Stimulated activated CD8-positive, alpha-beta memory T cell treated with anti-CD3 and anti-CD28 coated beads, Interleukin-2, amount 100 ng/mL, for 48 hours (primary cell): ENCODE measurements around the gene SNRNP27.

Source experiments
- DNase-seq, 2 donors: peaks; one replicate each; pipeline ENCODE4 v3.0.0-alpha.2; 2020; ENCODE audit warnings: low read depth in 2 of 2

The SNRNP27 gene

DNA sequence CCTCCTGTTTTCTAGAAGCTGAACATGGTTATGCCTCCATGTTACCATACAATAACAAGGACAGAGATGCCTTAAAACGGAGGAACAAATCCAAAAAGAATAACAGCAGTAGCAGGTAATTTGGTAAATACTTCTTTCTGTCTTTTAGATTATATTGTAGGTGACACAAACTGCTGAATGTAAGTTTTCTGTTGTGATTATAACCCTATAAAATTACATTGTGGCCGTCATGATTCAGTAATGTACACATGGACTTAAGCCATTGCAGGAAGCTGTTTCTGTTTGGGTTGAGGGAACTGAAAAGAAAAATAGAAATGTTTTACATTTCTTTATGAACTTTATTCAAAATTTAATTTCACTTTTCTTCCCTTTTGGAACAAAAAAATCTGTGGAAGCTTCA is 22.4 kb downstream of the SNRNP27 start:
- no peak for DNase-seq

DNA sequence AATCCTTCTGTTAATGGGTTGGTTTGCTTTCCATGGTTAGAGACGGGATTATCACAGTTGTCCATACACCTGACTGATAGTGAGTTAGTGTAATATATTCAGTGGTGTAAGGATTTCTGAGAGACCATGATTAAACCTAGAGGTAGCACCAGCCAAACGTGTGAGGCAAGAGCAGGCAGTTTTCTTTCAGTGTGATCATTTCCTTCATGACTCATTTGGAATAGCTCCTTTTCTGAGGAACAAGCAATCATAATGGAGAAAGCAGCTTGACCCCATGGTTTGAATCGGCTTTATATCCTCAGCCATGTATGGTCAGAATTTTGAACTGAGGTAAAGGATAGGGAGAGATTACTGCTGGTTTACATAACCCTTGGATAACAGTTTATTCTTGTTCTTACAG is 24.1 kb downstream of the SNRNP27 start:
- no peak for DNase-seq

DNA sequence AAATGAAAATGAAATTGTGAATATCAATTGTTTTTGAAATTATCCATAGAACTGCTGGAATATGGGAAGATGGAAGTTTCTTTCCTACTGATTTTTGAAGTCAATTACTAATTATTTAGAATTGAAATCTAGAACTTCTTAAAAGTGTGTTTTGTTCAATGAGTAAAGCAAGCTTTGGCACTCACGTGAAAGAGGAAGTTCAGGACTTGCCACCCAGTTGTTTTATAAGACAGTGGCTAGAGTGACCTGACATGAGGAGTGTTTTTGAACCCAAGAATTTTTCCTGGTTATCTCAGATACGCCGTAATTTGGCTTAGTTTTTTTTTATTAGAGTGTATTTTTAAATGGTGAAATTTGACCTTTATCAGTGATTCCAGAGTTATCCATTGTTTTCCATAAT is 24.6 kb downstream of the SNRNP27 start:
- no peak for DNase-seq

GRCh38 chr2:69923116-69923515 is 29.4 kb downstream of the SNRNP27 start:
- DNase-seq, result no peak

DNA sequence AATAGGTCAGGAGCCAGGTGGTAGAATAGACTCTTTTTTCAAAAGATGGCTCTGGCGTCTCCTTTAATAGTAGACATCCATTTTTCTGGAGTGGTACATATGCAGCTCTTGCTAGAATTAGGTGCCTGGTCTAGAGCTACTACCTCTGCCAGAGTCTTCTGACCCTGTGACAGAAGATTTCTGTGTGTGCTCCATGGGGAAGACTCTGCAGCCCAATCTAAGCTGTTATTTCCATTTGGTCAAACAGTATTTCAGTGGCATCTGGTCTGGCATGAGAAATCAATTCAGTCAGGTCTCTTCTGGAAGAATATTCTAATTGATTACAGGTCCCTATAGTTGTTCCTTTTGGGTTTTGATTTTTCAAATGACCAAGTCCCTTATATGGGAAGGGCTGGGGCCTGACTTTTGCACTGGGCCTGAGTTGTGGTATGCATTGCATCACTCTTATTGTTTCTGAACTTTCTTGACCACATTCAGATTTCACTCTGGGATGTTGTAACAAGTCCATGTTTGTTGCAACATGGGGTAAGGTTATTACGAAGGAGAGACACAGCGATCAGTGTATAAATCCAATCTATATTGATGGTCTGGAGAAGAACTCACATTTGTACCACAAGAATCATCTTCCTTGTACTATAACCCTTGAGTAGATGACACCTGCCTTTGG is 33.2 kb downstream of the SNRNP27 start:
- no peak for DNase-seq

DNA sequence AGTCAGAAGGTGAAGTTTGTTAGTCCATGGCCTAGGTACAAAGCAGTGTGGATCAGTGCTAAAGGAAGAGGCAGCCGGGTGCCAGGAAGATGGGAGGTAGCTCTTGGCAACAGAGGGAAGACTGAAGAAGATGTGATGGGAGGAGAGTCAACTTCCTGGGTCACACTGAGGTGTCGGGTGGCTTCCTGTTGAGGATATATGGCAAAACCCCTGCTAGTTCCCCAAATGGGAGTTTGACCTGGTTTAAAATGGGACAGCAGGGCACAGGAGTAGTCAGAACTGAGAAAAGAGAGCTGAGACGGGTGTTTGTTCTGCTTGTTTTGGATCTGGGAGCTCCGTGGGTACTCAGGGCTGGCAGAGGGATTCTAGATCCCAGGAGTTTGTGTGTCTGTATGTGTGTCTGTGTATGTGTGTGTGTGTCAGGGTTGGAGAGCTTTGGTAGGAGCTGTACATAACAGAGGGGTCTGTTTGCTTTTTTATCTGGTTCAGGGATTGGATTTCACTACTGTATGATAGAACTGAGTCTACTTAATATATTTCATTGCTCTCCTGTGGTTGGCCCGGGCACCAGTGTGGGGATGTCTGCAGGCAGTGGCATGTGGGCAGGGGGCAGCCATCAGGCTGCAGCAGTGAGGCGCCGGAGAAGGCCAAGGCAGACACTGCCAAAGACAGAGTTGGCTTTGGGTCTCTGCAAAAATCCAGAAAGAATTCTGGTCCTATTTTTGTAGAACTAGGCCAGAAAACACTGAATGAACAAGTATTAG is 38.3 kb downstream of the SNRNP27 start:
- no peak for DNase-seq

DNA sequence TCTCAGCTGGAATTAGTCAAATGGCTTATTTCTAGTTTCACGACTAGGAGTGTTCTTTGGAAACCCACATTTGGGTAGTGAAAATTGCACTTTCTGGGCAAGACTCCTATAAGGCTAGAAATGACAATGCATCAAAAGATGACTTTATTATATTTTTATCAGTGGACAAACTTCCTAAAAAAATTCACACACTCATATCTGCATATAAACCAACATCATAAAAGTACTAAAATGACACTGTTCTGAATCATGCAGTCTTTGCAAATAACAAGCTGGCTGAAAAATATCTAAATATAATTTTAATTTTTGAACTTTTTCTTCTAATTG is 38.8 kb downstream of the SNRNP27 start:
- no peak for DNase-seq

GRCh38 chr2:69933254-69933828 is 39.6 kb downstream of the SNRNP27 start:
- DNase-seq, result no peak

- no peak for DNase-seq
Observed at GRCh38 chr2:69933839-69934613, 40.3 kb downstream of the SNRNP27 start.

DNA sequence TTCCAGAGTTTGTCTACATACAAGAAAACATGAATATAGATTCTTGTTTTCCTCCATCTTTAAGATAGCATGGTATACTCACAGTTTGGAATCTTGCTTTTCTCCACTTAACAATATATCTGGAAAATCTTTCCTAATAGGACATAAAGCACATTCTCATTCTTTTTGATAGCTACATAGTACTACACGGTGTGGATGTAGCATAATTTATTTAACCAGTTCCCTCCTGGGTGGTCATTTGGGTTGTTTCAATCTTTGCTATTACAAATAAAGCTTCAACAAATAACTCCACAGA is 40.8 kb downstream of the SNRNP27 start:
- no peak for DNase-seq

- no peak for DNase-seq
Observed at GRCh38 chr2:69935011-69935410, 41.3 kb downstream of the SNRNP27 start.

DNA sequence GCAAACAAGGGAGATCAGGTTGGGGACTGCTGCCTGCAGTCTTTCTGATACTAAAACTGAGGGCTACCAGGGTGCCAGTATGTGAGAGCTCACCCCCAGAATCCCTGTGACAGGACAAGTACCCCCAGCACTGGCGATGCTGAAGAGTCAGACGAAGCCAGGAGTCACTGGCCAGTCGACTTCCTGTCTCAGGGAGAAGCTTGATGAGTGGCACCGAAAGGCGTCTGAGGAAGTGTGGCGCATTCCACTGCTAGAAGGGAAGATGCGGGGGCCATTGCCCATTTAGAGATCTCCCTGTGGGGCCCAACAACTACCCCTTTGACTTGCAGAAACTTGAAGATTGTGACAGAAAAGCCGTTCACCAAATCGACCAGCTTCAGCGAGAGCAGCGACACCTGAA is 43.1 kb downstream of the SNRNP27 start:
- no peak for DNase-seq

DNA sequence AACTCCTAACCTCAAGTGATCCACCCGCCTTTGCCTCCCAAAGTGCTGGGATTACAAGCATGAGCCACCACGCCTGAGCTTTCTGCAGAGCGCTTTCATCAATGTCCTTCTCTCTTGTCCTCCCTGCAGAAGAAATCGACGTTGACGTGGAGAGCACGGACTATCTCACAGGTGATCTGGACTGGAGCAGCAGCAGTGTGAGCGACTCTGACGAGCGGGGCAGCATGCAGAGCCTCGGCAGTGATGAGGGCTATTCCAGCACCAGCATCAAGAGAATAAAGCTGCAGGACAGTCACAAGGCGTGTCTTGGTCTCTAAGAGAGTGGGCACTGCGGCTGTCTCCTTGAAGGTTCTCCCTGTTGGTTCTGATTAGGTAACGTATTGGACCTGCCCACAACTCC is 44.2 kb downstream of the SNRNP27 start:
- no peak for DNase-seq

DNA sequence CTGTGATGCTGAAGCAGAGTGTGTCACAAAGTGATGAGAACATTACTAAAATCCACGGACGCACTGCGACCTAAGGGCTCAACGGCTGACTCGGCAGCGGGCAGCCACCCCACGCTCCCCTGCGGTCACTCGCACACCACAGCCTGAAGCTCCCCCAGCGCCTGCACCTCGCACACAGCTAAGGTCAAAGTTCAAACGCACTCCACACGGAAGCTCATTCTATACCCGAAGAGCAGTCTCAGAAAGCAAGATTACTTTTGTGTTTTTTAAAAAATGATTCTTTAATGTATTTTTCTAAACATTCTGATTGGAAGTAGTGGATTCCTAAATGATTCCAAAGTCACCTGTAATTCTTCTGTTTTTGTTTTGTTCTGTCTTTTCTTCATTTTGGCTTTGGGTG is 46.0 kb downstream of the SNRNP27 start:
- DNase-seq, result no peak

GRCh38 chr2:69940691-69941090 is 46.9 kb downstream of the SNRNP27 start:
- DNase-seq, result no peak

DNA sequence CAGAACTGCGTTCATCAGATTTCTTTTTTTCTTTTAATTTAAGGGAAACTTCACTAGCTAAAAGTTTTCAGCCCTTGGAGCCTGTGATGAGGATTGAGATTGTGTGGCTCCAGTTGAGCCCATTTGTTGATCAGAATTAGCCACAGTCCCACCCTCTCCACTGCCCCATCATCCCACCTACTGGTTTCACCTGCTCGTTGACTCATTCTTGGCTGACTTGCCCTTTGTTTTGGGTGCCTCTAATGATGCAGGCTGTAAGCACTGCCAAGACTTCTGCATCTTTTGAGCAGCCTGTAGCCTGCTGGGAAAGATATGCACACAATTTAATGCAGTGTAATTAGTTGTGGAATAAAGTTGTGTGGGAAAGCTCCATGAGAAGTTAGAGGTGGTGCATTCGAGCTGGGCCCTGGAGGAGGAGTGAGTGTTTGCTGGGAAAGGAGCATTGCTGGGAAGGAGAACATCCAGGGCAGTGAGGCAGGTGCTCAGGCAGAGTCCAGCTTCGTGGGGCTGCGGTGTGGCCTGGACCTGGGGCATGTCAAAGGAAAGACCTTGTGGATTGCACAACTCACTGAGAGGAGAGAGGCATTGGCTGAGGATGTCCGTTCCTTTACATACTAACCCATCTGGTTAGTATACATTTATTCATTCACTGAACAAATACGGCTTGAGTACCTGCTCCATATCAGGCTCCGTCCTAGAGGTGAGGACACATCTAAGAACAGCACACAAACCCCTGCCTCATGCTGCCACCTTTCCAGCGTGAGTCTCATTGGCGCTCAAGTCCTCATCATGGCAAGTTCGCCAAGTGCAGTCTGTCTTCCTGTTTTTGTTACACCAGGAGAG is 49.5 kb downstream of the SNRNP27 start:
- DNase-seq, result no peak

GRCh38 chr2:69943843-69944525 is 50.2 kb downstream of the SNRNP27 start:
- DNase-seq, result no peak

- DNase-seq, result no peak
Observed at GRCh38 chr2:69944756-69945155, 51.0 kb downstream of the SNRNP27 start.

DNA sequence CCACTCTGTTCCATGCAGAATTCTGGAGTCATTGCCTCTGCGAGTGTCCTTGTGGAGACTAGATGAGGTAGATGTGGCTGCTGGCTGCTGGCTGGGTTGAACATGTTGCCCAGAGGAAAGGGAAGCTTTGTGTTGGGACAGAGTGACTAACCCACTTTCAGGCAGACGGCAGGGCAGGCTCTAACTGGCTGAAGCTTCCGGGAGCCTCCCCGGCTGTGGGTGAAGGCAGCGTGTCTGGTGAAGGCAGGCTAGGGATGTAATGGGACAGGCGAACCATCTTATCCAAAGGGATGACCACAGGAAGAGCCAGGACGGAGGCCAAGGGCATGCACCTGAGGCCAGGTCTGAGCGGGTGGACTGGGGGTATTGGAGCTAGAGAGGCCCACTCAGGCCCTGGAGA is 51.7 kb downstream of the SNRNP27 start:
- DNase-seq, result no peak

GRCh38 chr2:69945941-69946340 is 52.2 kb downstream of the SNRNP27 start:
- no peak for DNase-seq
